NCI-H2171 (cell line): ENCODE results near the gene C1orf53.
"Not testable (repeated sequence)": the region's sequence is repeated elsewhere in the genome, so short reads cannot be mapped to it uniquely, and the experiment has no call there.

Experiments
- DNase-seq: peaks from one replicate; lab custom pipeline; 2025; lab: John Stamatoyannopoulos, UW

C1orf53 gene

DNA sequence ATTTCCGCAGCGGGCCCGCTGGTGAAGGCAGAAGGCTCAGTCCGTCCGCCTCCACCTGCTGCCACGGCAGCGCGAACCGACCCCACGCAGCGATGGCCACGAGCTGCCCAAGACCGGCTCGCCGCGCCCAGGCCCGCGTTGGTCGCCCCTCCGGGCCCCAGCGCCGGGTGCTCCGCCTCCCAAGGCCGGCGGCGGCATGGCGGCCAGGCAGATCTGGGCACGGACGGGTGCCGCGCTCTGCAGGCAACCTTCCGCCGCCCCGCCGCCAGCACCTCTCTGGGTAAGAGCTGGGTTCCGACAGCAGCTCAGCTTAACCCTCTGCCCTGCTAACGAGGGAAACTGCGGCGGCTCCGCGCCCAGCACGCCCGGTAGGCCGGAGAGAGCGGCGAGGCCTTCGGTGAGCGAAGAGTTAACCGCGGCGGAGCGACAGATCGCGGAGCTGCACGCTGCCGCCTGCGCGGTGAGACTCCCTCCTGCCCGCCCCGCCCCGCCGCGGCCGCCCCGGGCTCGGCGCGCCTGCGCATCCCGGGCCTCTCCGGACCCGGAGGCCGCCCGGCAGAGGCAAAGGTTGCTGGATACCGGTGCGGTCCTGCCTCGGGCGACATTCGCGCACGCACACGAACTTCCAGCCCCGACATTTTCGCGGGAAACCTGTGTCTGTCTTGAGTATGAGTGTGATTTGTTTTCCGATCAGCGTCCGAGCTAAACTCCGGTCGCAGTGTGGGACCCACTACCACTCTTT is at the start of gene C1orf53:
Gene C1orf53 (plus strand): TSS at position 177 of the 742 bp plus-strand sequence. CDS start 20 bp downstream, at position 197.
- peak; percentile 83 for DNase-seq

DNA sequence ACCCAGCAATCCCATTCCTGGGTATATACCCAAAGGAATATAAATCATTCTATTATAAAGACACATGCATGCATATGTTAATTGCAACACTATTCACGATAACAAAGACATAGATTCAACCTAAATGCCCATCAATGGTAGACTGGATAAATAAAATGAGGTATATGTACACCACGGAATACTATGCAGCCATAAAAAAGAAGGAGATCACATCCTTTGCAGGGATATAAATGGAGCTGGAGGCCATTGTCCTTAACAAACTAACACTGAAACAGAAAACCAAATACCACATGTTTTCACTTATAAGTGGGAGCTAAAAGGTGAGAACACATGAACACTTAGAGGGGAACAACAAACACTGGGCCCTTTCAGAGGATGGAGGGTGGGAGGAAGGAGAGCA is 46.7 kb upstream of the C1orf53 start:
- not testable (repeated sequence) for DNase-seq

DNA sequence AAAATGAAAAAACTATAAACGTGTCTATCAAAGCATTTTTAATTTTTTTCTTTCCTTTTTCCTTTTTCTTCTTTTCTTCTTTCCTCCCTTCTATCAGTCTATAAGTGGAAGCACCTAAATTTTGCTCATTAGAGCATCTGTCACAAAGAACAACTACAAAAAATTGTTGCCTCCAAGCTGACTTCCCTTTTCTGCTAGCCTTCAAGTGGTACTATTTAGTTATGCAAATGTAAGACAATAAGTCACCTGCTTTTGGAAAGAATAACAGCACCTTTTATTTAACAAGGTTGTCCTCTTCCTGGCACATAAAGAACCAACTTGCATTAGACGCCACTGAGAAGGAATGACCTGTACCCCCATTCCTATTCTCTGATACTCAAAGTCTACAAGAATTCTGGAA is 45.0 kb upstream of the C1orf53 start:
- no peak for DNase-seq

DNA sequence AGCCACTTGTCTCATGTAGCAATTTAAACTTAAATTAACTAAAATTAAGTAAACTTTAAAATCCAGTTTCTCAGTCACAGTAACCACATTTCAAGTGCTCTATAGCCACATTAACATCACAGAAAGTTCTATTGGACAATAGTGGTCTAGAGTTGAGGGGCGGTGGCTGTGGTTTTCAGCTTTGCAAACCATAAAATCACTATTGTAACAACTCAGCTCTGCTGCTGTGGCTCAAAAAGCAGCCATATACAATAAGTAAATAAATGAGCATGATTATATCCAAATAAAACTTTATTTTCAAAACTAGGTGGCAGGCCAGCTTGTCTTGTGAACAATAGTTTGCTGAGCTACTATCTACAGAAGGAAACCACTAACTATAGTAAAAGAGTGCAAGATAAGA is 43.4 kb upstream of the C1orf53 start:
- no peak for DNase-seq

DNA sequence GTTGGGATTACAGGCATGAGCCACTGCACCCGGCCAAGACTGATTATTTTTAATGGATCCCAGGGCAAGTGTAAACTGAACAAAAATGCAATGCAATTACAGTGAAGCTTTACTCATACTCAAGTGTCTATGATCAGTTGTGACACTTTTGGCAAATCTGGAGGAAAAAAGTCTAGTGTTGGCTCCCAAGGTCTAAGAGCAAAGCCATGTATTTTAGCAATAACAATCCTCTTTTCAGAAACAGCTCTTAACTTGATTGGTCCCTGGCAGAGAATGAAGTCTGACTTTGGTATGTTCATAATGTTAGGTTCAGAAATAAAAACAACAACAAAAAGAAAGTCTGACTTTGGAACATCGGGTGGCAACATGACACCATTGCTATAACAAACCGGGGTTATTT is 40.2 kb upstream of the C1orf53 start:
- no peak for DNase-seq

DNA sequence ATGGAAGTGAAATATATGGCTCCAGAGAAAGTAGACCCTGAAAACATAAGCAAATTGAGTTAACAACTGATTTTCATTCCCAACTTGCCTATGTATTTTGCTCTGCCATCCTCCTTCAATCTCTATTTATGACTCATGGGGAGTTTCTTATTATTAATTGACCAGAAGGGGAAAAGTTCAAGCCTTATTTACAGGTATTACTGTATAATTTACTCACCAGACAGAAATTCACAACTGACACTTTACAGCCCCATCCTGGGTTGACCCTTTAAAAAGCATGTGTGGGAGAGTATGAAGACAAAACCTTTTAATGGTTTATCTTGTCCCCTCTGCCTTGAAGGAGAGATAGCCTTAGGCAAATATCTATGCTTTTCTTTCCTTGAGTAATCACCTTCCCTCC is 39.8 kb upstream of the C1orf53 start:
- DNase-seq: no peak

DNA sequence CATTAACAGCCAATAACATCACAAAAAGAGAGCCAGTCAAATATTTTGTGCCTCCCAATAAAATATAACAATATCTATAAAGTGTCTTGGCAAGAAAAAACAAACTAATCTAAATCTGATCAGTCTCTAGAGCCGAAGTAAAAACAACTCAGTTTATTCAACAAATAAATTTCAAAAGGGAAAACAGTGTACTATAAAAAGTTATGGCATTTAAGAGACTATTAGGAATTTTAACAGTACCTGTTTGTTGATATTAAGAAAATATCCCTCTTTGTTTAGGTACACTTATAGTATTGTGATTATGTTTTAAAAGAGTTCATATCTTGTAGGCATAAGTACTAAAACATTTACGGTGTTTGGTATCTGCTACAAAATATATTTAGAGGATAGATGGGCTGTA is 36.6 kb upstream of the C1orf53 start:
- DNase-seq: no peak

DNA sequence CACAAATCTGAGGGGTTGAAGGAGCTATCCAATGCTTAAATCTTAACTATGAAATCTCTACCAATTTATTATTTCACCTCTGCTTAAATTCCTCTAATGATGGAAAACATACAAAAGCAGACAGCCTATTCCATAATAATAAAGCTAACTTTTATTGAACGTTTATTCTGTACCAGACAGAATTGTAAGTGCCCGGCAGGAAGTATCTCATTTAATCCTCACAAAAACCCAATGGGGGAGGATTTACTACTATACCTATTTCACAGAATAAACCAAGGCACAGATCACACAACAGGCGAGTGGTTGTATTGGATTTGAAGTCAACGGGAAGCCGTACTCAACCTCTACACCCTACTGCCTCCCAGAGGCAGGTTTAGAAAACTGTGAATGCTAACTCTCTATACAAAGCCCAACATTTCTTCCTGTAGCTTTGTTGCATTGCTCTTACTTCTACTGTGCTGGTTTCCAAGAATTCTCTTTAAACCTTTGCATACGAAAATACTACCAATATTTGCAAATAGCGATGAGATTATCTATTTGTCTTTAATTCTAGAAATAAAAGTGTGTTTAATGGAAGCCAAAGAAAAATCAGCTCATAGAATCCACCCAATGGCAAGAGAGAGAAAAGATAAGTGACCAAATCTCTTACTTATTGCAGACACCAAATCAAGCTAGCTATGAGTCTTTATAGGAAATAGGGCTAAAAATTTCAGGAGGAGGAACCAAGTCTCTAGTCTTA is 33.5 kb upstream of the C1orf53 start:
- DNase-seq: no peak

DNA sequence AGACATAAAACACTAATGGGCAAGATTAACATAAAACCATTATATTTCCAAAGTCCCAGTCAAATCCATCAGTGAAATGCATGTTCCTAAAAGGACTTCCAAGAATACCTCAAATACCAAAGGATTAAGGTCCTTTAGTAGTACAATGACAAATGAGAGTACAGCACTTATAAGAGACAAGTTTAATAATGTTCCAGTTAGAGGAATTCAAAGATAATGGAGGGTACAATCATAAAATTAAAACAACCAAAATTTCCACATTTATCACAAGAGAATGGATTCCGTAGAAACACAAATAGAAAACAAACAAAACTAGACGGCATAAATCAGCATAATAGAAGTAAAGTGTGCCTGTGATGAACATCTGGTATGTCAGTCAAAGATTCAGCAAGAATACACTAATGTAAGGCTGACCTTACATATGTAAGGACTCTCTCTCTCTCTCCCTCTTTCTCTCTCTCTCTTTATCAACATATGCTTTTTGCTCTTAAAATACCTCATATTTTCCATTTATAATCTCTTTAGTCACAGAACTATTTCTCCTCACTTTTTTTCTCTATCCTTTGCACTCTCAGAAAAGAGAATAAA is 32.8 kb upstream of the C1orf53 start:
- no peak for DNase-seq

DNA sequence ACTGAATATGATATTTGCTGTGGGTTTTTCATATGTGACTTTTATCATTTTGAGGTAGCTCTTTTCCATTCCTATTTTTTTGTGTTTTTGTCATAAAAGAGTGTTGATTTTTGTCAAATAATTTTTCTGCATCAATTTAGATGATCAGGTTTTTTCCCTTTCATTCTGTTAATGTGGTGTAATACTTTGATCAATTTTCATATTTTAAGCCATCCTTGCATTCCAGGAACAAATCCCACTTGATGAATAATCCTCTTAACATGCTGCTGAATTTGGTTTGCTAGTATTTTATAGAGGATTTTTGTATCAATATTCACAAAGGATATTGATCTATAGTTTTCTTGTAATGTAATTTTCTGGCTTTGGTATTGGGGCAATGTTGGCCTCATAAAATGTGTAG is 25.5 kb upstream of the C1orf53 start:
- DNase-seq: no peak

DNA sequence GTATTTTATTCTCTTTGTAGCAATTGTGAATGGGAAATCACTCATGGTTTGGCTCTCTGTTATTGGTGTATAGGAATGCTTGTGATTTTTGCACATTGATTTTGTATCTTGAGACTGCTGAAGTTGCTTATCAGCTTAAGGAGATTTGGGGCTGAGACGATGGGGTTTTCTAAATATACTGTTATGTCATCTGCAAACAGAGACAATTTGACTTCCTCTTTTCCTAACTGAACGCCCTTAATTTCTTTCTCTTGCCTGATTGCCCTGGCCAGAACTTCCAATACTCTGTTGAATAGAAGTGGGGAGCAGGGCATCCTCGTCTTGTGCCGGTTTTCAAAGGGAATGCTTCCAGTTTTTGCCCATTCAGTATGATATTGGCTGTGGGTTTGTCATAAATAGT is 22.0 kb upstream of the C1orf53 start:
- not testable (repeated sequence) for DNase-seq

DNA sequence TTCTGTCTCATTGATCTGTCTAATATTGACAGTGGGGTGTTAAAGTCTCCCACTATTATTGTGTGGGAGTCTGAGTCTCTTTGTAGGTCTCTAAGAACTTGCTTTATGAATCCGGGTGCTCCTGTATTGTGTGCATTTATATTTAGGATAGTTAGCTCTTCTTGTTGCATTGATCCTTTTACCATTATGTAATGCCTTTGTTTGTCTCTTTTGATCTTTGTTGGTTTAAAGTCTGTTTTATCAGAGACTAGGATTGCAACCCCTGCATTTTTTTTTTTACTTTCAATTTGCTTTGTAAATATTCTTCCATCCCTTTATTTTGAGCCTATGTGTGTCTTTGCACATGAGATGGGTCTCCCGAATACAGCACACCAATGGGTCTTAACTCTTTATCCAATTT is 20.2 kb upstream of the C1orf53 start:
- DNase-seq: not testable (repeated sequence)

DNA sequence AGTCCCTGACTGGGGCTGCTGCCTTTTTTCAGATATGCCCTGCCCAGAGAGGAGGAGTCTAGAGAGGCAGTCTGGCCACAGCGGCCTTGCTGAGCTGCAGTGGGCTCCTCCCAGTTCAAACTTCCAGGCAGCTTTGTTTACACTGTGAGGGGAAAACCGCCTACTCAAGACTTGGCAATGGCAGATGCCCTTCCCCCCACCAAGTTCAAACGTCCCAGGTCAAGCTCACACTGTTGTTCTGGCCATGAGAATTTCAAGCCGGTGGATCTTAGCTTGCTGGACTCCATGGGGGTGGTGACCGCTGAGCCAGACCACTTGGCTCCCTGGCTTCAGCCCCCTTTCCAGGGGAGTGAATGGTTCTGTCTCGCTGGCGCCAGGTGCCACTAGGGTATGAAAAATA is 18.3 kb upstream of the C1orf53 start:
- DNase-seq: no peak

DNA sequence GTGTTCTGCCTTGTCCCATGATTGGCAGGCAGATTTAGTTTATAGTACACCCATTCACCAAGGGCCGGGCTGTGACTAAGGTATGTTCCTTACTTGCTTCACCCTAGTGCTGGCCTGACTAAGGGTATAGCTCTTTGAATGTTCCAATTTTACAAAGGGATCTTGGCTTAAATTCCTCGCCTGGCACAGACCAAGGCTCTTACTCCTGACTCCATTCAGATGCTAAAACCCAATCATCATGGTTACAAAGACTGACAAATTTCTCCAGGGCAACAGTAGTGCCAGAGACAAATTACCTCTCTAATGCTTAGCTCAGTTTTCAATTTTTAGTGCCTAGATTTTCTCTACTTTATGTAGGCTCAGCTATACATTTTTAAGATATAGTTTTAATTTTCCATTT is 11.5 kb upstream of the C1orf53 start:
- DNase-seq: no peak

DNA sequence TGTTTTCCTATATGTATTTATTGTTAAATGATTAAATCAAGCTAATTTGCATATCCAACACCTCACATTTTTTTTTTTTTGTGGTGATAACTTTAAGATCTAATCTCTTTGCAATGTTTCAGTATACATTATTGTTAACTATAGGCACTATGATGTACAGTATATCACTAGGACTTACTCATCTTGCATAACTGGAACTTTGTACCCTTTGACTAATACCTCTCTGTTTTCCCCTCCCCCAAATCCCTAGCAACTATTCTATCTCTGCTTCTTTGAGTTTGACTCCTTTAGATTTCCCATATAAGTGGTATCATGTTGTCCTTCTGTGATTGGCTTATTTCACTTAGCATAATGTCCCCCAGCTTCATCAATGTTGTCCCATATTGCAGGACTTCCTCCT is 9.7 kb upstream of the C1orf53 start:
- DNase-seq: no peak

DNA sequence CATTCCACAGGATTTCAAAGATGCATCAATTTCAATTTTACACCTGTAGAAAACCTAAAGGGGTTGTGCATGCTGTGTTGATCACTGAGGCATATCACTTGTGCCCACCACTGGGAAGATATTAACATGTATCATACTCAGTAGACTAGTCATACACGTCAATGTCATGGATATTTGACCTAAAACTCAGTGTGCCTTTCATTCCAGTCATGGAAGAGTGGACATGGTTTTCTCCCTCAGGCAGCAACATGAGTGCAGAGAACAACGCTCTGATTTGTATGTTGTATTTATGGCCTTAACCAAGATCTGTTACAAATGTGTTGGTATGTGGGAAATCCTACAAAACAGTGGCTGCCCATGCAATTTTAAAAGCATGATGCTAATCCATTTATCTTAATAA is 6.1 kb upstream of the C1orf53 start:
- no peak for DNase-seq

DNA sequence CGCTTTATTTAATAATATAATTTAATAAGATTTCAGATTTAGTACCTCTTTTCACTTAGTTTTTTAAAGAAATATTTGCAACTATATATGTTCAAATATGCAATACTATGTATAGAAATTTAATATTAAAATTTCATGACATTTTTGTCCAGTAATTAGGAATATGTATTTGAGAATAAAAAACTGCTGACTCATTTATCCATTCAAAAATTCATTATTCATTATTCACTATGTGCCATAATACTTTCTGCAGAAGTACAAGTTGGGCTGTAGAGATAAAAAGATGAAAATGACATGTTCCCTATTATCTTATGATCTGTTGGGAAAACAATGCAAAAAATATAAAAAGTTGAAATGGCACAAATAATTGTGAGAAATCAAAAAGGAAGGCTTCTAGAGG is 3.4 kb upstream of the C1orf53 start:
- no peak for DNase-seq

DNA sequence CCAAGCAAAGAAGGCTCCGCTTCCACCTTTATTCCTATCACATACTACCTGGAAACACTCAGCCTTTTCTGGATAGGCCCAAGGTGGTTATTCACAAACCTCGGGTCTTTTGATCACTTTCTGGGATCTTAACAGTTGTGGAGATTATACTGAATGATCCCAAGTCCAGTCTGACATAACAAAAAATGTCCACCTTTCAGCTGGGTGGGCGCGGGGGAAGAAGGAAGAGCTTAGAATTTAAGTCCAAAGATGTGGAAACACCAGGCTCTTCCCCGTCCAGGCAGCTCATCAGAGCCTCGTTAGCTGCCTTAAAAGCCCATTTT is 338 bp upstream of the C1orf53 start:
- no peak for DNase-seq

DNA sequence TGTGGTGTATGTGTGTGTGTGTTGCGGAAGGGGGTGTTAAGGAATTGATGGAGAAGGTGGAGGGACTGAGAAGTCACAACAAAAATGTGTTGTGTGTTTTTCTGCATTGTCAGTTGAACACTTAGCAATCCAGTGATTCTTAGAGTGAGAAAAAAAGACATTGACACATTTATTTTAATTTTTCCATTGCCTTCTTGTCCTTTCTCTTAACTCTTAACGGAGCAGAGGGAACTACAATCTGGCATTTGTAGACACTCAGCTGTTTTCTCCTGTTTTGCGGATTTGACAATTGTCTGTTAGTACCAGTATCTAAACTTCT is 725 bp downstream of the C1orf53 start:
- DNase-seq: no peak

DNA sequence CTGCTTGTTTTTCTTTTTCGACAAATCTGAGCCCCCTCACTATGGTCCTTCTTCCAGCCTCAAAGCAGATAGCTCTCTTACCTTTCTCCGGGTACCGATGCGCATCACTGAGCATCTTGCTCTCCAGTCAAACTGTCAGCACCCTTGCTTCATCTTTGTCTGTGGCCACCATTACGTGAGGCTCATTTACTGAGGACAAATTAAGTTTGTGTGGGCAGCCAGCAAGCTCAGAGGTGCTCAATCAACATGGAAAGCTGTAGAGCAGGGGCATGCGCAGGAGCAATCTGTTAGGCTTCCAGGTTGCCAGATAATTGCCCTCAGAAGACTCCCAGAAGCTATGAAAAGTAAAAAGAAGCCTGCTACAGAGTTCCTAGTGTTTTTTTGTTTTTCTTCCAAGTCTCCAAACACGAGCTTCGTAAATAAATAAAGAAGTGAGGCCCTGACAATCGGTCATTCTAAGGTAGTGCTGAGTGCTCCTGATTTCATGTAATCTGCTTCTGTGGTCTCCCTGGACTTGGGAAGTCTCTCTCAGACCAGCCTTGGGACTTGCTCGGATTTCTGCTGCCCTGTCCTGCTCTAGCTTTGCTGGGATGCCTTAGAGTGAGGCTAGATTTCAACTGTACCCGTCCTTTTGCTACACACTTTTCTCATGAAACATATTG is 1.8 kb downstream of the C1orf53 start:
- DNase-seq: no peak

DNA sequence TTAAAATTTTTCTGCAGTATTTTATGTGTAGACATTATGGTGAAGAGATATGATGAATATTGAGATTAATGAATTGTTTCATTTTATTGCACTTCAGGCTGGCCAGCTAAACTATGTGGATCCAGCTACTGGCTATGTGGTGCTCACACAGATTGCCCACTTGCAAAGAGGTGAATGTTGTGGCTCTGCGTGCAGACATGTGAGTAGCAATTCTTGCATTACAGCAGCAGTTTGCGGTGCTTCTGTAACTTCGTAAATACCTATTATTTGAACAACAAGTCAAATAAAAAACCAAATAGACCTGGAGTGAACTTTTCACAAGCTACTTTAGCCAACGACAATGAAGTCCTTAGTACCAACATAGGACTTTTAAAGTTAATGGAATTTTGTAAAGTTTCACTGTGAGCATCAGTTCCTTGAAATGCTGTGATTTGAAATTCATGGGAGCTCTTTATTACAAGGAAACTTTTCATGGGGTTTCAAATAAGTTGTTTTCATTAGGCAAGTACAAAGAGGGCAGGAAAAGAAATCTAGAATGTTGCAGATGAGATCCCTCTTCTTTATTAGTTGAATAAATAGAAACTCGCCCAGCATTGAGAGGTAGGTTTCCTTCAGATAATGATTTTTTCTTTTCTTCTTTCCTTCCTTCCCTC is 3.4 kb downstream of the C1orf53 start:
- DNase-seq: no peak

DNA sequence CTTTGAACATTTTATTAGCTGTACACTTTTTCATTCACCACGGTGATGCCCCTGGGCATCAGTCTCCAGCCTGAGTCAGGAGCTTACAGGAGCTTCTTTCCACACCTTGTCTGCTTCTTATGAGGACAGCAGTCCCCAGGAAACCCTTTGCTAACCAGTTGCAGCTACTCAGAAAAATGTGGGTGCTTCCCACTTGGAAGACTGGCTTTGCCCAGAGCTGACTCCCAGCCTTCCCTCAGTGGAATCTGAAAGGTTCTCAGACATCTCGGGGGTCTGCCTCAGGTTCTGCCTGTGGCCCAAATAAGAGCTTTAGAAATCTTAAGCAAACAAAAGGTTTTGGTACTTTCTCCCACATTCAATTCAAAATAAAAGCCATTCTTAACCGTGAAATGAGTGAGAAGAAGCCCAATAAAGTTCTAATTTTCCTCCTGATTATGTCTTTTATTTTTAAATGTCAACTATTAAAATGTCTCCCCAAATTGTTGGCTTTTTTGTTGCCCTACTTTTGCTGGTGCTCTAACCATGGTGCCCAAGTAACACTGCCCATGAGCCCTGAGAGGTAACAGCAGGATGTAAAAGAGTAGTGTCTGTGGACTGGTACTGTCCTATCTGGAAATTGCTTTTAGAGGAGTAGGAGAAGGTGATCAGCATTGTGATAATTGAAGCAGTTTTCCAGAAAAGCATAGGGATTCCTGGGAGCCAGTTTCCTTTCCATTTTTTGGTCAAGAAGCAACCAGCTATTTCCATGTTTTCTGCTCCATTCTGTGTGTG is 5.6 kb downstream of the C1orf53 start:
- DNase-seq: no peak
